Measurements from ENCODE around the gene CFB.

The CFB gene

DNA sequence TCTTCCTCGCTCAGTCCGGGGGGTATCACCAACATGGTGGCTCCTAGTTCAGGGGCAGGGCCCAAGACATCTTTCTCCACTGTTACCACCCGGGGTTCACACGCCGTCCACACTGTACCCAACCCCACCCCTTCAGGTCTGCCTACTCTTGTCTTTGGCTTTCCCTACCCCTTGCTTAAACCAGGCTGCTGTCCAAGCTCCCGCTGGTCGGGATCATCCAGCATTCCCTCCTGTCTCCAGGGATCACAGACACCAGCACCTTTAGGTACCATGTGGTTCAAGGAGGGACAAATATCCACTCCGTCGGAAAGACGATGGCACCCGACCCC is 12.5 kb downstream of the CFB start:
- DNase-seq (ENCODE audit: low read depth), result no peak
- TF ChIP-seq, protein P1, sequence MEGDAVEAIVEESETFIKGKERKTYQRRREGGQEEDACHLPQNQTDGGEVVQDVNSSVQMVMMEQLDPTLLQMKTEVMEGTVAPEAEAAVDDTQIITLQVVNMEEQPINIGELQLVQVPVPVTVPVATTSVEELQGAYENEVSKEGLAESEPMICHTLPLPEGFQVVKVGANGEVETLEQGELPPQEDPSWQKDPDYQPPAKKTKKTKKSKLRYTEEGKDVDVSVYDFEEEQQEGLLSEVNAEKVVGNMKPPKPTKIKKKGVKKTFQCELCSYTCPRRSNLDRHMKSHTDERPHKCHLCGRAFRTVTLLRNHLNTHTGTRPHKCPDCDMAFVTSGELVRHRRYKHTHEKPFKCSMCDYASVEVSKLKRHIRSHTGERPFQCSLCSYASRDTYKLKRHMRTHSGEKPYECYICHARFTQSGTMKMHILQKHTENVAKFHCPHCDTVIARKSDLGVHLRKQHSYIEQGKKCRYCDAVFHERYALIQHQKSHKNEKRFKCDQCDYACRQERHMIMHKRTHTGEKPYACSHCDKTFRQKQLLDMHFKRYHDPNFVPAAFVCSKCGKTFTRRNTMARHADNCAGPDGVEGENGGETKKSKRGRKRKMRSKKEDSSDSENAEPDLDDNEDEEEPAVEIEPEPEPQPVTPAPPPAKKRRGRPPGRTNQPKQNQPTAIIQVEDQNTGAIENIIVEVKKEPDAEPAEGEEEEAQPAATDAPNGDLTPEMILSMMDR (conservative IDR thresholded peaks at IDR 0.05; ENCODE audit: control insufficient read depth, insufficient read depth, low read depth, low read length), result no peak
- H3K4me3 ChIP-seq (ENCODE audit: control insufficient read depth, low read depth, low read length), result peak overlapping the region; percentile 96

DNA sequence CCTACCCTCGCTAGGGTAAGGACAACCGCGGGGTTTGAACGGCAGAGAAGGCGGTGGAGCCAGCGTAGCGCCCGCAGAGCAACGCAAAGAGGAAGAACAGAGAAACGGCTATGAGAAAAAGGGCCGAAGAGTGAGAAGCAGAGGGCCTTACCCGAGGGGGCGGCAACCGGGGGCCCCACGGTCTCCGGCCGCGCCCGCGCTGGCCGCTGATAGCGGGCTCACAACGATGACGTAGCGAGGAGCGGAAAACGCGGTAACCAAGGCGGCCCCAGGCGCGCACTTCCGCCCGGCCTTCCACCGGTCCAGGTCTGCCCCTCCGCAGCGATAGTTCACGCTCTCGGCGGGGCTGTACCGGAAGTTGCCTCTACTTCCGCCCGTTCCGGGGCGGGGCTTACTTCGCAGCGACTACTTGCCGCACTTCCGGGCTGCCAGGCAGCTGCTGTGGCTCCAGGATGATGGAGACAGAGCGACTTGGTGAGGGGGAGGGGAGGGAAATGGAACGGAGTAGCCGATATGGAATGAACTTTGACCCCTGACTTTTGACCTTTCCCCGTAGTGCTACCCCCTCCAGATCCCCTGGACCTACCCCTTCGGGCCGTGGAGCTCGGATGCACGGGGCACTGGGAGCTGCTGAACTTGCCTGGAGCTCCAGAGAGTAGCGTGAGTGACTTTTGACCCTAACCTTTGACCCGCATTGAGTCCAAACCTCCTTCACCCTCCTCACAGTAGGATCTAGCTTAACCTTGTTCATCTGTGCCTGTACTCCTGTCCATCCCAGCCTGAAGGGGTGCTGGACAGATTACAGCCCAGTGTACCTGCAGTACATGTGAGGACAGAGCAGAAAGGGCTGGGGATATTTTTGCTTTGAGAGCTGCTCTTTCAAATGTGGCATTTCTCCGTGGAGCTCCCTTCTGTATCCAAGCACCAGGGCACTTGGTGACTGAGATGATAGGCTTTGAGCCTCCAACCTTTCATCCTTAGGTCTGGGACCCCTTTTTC is 13.1 kb downstream of the CFB start, which contains the start of the genes NELFE and SKIC2:
TSS of gene NELFE (minus strand) at position 231 of the 999 bp plus-strand sequence. CDS start 525 bp downstream, outside the sequence.
TSS of gene SKIC2 (plus strand) at position 435 of the 999 bp plus-strand sequence. CDS start at position 453, 18 bp downstream.
- peak; percentile 96 for DNase-seq (ENCODE audit: low read depth)
- peak within 1 kb of the TSS; percentile 96 for H3K4me3 ChIP-seq (ENCODE audit: control insufficient read depth, low read depth, low read length)
- TF ChIP-seq, protein P1 (conservative IDR thresholded peaks at IDR 0.05; ENCODE audit: control insufficient read depth, insufficient read depth, low read depth, low read length), result no peak

DNA sequence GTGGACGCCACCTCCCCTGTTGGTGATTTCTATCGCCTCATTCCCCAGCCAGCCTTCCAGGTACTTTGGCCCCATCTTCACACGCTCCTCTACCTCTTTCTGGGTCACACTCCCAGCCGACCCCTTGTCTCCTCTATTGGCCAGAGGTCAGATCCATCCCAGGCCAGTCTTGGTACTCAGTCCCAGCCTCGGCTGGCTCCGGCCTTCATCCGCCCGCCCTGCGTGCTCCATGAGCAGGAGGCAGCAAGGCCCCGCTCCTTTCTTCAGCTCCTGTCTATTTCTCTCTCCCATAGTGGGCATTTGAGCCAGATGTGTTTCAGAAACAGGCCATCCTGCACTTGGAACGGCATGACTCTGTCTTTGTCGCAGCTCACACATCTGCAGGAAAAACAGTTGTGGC is 15.7 kb downstream of the CFB start:
- DNase-seq (ENCODE audit: low read depth), result no peak
- no peak overlapping the region for H3K4me3 ChIP-seq (ENCODE audit: control insufficient read depth, low read depth, low read length)
- TF ChIP-seq, protein P1 (conservative IDR thresholded peaks at IDR 0.05; ENCODE audit: control insufficient read depth, insufficient read depth, low read depth, low read length), result no peak

DNA sequence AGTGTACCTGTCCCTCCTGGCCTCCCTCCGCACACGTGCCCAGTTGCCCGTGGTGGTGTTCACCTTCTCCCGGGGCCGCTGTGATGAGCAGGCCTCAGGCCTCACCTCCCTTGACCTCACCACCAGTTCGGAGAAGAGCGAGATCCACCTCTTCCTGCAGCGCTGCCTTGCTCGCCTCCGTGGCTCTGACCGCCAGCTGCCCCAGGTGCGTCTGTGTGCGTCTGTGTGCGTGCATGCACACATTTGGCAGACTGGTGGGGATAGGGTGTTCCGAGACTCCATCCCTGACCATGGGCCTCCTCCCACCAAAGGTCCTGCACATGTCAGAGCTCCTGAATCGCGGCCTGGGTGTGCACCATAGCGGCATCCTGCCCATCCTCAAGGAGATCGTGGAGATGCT is 18.0 kb downstream of the CFB start:
- TF ChIP-seq, protein P1 (conservative IDR thresholded peaks at IDR 0.05; ENCODE audit: control insufficient read depth, insufficient read depth, low read depth, low read length), result no peak
- DNase-seq (ENCODE audit: low read depth), result no peak
- no peak overlapping the region for H3K4me3 ChIP-seq (ENCODE audit: control insufficient read depth, low read depth, low read length)

DNA sequence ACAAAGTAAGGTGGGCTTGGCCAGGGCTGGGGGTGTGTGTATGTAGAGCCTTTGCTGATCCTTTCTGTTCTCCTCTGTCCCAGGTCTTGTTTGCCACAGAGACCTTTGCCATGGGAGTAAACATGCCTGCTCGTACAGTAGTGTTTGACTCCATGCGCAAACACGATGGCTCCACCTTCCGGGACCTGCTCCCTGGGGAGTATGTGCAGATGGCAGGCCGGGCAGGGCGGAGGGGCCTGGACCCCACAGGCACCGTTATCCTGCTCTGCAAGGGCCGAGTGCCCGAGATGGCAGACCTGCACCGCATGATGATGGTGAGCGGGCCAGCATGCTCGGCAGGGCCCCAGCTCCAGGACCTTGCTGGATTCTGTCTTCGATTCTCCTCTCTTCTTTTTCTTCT is 19.8 kb downstream of the CFB start:
- no peak overlapping the region for H3K4me3 ChIP-seq (ENCODE audit: control insufficient read depth, low read depth, low read length)
- no peak for DNase-seq (ENCODE audit: low read depth)
- TF ChIP-seq, protein P1 (conservative IDR thresholded peaks at IDR 0.05; ENCODE audit: control insufficient read depth, insufficient read depth, low read depth, low read length), result no peak

DNA sequence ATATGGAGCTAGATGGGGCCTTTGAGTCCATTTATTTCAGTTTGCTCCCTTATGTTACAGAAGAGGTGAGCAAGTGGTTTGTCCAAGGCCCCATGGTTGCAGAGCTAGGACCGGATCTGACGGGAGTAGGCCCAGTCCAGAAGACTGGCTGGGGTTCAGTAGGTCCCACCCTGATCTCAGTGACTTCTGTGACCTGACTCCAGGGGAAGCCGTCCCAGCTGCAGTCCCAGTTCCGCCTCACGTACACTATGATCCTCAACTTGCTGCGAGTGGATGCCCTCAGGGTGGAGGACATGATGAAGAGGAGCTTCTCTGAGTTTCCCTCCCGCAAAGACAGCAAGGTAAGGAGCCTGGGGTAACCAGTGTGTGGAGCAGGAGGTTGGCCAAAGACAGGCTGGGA is 20.6 kb downstream of the CFB start:
- H3K4me3 ChIP-seq (ENCODE audit: control insufficient read depth, low read depth, low read length), result no peak overlapping the region
- TF ChIP-seq, protein P1 (conservative IDR thresholded peaks at IDR 0.05; ENCODE audit: control insufficient read depth, insufficient read depth, low read depth, low read length), result no peak
- DNase-seq (ENCODE audit: low read depth), result no peak
